Measurements from ENCODE around the gene SLITRK3.

The SLITRK3 gene, protein sequence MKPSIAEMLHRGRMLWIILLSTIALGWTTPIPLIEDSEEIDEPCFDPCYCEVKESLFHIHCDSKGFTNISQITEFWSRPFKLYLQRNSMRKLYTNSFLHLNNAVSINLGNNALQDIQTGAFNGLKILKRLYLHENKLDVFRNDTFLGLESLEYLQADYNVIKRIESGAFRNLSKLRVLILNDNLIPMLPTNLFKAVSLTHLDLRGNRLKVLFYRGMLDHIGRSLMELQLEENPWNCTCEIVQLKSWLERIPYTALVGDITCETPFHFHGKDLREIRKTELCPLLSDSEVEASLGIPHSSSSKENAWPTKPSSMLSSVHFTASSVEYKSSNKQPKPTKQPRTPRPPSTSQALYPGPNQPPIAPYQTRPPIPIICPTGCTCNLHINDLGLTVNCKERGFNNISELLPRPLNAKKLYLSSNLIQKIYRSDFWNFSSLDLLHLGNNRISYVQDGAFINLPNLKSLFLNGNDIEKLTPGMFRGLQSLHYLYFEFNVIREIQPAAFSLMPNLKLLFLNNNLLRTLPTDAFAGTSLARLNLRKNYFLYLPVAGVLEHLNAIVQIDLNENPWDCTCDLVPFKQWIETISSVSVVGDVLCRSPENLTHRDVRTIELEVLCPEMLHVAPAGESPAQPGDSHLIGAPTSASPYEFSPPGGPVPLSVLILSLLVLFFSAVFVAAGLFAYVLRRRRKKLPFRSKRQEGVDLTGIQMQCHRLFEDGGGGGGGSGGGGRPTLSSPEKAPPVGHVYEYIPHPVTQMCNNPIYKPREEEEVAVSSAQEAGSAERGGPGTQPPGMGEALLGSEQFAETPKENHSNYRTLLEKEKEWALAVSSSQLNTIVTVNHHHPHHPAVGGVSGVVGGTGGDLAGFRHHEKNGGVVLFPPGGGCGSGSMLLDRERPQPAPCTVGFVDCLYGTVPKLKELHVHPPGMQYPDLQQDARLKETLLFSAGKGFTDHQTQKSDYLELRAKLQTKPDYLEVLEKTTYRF

DNA sequence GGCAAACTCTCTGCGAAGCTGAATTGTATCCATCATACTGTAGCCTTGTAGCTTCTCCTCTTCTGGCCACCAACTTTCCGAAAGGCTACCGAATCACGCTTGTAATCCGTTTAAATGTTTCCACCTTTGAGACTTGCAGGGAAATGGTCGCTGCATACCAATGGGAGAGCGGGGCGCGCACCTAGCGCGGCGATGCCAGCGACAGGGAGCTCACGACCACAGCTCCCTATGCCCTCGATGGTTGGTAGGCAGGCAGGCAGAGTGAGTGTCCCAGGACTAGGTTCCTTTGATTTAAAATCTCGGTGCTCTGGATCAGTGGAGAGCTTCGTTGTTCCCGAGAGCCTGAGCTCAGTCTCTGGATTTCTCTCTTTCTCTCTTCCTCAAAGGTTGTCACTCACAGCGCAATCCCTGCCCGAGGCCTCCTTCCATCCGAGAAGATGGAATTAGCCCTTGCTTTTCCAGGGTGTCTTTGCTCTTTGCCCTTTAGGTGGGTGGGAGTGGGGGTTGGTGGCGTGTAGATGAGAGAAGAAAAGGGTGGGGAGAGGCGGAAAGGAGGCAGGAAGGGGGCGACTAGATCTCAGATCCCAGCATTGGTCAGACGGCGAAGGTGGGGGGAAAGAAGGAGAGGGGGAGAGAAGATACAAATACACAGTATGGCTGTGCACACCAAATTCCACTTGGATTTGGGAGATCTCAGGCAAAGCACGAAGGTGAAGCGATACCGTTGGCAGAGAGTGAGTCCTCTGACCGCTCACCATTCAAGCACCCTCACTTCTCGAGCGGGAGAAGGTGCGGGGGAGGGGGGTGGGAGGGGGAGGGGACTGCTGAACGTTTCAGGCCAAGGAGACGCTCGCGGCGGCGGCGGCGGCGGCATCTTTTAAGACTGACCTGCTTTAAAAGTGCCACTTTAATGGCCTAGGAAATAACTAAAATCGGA lies at the start of gene SLITRK3:
Gene SLITRK3, minus strand, starts transcription at position 745 of the 937 bp plus-strand sequence. CDS start 5,554 bp downstream, outside the sequence.
- no peak for DNase-seq

DNA sequence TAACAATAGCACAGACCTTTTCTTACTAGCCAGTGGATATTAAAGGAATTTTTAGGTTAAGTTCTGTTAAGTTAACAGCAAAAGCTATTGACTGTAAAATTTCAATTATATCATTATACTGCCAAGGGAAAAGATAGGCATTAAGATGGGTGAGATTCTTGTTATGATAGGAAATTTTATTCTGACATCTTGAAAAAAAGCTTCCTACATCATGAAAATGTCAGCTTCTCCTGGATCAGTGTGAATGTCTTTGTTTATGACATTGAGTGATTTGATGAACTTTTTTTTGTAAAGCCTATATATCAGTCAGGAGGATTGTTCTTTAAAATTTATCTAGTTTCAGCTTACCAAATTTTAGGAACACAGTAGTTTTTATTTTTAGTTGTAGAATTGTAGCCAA lies 47.4 kb upstream of the SLITRK3 start:
- no peak for DNase-seq

DNA sequence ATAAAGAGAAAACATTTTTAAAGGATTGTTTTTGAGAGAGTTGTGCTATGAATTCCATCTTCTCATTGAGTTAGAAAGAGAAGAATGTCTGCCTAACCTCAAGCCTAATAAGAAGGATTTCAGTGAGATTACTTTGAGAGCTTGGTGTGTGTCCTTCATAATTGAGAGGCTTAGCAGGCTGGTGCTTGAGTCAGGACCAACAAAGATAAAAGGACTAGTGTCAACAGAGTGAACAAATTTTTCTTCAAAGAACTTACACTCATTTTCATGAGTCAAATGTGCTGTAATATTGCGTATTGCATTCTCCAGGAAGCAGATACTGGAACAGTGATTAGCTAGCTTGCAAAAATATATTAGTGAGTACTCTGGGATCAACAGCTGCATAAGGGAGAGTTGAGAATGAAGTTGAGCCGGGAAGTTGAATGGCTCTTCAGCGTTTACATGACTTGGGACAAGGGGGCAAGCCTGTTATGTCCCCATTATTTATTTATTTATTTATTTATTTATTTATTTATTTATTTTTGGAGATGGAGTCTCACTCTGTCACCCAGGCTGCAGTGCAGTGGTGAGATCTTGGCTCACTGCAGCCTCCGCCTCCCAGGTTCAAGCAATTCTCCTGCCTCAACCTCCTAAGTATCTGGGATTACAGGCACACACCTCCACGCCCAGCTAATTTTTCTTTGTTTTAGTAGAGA lies 37.5 kb upstream of the SLITRK3 start:
- no peak for DNase-seq

DNA sequence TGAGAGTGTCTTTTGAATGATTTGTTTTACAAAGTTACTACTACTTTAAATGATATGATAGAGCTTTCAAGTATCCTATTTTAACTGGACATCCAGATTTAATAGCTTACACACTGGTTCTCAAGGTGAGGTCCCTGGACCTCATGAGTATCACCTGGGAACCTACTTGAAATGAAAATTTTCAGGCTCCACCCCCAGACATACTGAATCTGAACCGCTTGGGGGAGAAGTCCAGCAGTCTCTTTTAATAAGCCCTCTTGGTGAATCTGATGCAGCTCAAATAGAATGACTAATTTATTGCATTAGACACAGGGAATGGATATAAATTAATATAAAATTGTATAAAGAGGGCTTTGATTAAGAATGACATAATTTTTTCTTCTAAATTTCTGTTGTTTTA lies 29.4 kb upstream of the SLITRK3 start:
- no peak for DNase-seq

DNA sequence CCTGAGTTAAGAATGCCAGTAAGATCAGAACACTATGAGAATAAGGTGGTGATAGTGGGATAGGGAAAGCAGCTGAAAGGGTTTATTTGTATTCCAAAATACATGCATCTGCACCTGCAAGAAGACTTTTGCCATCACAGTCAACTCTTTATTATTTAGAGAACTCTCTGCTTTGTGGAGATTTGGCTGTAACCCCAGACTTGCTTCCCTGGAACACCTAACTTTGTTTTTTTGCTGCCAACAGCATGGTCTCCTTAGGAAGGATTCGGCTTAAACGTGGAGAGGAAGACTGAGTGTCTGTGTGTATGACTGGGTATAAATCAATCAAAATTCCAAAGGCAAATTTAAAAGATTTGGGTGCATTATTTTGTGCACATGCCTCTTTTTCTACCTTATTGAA lies 21.6 kb upstream of the SLITRK3 start:
- no peak for DNase-seq

DNA sequence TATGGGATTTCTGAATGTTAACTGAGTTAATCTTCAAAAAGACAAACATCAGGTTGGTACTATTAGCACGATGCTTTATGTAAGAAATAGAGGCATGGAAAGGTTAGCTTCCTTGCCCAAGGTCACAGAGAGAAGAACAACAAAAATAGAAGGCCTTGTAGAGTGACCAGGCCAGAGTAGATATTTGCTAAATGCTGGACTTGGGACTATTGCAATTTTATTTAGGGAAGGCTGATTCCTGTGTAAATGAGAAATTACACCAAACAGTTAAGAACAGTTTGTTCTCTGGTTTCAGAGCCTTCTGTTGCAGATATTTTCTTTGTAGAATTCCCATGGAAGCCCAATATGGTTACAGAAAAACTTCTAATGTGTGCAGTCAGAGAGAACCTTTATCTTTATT lies 16.4 kb upstream of the SLITRK3 start:
- DNase-seq, result no peak

DNA sequence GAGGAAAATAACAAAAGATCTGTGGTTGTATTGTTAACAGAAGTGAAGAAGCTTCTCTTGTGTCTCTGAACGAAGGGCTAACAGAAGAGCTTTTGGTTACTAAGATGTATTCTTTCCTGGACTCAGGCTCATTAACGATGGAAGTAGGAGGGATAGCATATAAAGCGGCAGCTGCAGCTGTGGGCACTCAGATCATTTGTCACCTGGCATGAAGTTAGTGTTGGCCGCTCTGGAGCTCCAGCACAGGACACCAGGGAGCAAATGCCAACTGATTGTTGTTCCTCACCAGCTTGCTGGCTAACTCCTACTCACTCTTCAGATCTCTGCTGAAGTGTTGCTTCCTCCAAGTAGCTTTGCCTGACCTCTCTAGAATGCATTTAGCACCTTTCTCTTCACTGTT lies 15.5 kb upstream of the SLITRK3 start:
- DNase-seq, result no peak

DNA sequence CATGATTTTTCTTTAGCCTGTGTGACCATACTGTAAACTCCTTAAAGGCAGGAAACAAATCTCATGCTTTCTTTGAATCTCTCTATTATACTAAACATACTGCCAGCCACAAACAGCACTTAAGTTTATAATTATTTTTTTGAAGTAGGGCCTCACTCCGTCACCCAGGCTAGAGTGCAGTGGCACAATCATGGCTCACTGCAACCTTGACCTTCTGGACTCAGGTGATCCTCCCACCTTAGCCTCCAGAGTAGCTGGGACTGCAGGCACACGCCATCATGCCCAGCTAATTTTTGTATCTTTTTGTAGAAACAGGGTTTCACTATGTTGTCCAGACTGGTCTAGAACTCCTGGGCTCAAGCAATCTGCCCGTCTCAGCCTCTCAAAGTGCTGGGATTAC lies 14.5 kb upstream of the SLITRK3 start:
- no peak for DNase-seq

DNA sequence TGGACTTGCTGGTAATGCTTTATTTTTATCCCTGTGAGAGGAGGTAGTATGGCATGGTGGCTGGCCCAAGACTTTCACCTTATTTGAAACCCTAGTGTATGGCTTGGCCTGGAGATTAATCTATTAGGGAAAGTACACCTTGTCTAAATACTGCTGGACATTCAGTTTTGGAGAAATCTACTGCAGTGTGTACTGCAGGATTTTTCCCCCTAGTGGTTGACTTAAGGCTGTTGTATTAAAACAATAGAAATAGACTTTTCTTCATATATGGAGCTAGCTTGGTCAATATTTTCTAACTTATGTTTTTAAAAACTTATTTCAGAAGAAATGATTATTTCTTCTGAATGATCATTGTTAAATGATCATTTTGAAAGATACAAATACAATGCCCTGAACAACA lies 13.9 kb upstream of the SLITRK3 start:
- no peak for DNase-seq

DNA sequence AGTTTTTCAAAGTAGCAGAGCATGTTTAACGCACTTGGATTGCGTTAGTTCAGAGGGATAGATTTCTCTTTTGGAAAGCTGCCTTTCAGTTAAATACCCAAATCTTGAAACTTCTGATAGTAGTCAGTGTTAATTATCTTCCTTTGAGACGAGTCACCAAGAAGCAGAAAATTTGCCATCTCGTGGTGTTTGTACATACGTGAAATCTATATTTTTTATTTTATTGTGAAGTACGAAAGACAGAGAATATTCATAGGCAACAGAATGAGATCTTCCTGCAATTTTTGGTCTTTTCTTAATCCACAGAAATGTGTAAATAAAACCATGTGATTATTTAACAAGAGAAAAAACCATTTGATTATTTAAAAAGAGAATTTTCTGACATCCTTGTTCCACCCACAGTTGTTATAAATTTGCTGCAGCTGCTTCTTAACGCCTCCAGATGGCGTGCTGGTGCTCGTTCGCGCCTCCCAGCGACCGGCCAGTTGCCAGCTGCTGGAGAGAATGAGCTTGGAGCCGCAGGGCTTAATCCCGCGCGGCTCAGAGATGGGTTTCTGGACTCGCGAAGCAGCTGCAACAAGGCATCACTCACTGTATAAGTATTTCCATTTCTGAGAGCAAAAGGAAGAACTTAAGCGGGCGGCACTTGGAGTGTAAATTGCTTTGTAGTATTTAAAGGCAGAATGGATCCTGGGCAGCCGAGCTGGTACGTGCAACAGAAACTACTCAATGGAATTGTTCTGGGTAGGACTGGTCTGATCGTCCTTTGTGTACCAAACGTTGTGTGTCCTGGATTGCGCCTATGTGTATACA lies 10.5 kb upstream of the SLITRK3 start:
- DNase-seq, result peak; percentile 72

DNA sequence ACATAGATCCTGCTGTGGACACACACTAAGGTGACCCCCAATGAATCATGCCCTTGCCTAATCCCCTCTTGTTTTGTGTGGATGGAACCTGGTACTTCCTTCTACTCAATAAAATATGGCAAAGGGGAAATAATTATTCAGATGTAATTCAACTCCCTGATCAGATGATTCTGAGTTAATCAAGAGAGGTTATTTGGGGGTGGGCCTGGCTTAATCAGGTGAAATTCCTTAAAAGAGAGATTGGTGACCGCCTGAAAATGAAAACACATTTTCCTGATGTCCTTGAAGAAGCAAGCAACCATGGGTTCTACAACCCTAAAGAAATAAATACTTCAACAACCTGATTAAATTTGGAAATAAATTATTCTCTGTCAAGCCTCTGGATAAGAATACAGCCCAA lies 8.3 kb upstream of the SLITRK3 start:
- no peak for DNase-seq

DNA sequence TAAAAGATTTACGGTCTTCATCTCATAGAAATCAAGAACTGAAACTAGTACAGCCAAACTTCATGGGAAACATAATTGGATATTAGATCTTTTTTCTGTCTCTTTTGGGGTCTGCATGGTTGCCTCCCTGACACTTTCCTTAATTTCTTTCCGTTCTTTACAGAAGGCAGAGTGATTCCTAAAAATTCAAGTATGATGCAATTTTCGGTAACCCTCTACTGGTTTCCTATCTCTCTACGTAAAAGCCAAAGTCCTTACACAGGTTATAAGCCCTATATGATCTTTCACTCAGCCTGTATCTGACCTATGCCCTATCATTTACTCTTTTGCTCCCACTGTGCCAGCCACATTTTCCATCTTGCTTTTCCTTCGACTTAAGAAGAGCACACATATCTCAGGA lies 6.8 kb upstream of the SLITRK3 start:
- DNase-seq, result no peak

DNA sequence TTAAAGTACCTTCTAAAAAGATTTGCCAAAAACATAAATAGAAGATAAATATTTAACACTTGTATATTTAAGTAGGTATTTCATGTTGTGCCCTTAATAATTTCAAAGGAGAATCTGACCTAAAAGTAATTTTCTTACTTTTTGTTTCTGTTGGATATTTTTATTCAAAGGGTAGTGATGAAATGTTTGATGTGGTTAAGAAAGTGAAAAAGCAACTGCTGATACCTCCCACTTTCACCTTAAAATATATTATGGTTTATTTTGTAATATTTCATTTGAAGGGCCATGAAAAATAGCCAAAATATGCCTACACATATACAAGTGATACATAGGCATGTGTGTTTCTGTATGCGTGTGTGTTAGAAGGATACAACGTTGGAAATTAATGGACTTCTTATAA lies 5.8 kb upstream of the SLITRK3 start:
- DNase-seq, result no peak

DNA sequence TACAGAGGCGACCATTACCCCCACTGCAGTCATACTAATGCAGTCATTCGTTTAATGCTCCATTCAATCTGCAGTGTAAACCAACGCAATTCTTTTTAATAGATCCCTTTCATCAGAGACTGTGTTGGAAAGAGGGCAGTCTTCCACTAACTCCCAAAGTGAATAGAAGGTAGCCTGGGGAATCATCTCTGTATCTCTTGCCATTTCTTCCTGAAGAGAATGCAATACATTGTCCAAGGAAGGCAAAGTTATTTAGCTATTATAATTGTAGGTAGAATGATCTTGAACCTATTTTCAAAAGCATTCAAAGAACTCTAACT lies 1.3 kb upstream of the SLITRK3 start:
- no peak for DNase-seq

DNA sequence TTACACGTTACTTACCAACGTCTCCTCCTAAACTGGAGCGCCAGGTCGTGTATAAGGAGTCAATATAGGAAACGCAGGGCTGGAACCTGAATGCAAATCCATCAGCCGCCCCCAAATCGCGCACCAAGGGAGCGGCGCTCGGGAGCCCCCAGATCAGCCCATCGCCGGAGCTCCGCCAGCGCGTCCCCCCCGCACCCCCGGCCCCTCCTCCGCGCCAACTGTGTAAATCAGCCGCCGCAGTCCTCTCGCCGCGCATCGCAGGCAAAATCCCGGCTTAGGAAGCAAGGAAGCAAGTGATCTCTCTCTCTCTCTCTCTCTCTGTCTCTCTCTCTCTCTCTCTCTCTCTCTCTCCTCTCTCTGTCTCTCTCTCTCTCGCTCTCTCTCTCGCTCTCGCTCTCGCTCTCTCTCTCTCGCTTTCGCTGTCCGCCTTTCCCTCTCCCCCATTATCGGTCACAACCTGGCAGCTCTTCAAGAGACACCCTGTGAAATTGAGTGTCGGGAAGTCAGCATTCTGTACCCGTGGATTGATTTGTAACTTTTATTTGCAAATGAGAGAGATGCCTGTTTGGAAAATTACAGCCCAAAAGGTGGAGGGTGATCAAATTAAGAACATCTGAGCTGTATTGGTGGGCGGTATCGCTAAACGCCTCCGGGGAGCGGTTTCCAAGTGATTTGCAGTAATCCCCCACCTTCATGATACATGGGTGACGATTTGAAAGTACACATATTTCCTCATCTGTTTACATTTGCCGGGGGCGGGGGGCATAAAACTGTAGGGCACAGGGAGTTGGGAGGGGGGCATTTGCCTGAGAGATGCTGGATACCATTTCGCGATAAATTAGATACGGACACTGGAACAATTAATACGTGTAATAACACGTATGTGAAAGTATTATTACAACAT lies 645 bp upstream of the SLITRK3 start:
- peak; percentile 47 for DNase-seq

DNA sequence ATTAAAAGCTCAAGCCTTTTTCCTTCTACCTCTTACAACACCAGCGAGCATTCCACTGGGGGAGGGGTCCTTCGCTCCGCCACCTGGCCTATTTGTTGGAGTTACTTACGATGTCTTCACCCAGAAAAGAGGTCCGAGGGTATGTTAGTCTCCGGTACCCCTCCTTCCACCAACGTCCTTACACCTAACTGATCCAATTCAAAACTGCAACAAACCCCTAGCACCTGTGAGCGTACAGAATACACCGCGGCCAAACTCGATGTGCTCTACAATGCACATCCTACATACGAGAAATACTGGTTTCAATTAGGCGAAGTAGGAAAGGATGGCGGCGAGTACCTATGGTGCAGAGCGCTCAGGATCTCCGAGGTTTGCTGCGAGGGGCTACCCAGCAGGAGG lies 944 bp downstream of the SLITRK3 start:
- no peak for DNase-seq

DNA sequence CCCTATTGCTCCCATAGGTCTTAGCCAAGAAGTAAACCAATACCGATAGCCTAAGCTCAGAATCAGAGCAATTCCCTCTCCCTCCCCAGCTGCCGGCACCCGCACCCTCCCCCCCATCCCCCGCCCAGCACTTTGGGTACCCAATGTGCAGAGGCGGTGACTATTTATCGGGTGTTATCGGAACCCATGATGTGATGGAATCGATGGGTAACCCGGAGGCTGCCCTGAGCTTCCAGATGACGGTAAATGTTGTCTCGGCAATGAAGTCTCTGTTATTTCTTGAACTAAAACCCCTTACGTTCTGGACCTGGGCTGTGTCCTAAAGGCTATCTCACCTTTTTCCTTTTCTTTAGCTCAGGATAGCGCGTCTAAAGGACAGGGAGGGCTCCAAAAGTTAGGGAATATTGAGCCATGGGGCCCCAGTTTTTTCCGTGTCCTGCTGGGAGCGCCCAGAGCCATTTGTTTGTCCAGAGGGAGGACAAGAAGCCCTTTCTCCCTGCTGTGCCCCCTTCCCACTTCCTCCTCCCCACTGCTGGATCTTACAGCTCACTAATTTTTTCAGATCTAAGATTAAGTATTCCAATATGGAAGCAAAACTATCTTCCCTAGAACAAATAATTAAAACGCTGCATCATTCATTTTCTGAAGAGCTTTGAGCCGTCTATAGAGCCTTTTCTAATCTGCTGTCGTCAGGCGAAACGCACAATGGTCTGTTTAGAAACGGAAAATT lies 1.5 kb downstream of the SLITRK3 start:
- no peak for DNase-seq

DNA sequence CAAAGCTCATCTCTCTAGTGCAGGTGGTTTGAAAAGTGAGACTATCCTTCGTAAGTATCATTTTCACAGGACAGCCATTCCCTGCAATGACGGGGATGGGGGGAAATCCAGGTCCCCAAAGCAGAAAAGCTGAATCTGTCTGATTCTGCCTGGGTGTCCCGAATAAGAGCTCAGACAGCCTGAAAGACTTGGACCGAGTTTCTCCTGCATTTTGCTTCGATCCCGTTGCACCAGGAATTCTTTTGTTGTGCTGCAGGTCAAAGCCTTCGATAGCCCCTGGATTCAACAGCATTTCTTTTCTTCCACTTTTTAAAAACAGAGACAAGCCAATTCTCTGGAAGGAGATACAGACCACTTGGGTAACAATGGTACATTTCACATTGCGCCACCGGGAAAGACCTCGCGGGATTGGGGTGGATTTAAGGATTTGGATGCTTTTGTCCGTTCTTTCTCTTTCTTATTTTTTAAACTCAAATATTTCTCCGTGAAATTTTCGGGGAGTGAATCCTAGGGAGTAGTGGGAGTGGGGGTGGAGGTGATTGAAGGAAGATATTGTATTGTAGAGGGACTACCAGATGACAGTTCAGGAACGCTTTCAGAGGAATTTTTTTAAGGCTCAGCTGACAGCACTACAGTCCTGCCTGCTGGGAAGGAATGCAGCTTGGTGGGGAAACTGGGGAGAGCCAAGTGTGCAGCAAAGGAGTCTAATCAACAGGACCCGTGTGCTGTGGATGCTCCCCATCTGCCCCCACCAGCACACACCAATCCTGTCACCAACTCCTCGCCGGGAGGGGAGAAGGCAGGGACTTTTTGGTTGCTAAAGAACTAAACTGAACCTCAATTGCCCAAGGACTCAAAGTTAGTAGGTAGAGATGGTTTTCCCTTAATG lies 2.6 kb downstream of the SLITRK3 start:
- no peak for DNase-seq
